ENCODE measurements around the gene IRS2.

Gene IRS2

DNA sequence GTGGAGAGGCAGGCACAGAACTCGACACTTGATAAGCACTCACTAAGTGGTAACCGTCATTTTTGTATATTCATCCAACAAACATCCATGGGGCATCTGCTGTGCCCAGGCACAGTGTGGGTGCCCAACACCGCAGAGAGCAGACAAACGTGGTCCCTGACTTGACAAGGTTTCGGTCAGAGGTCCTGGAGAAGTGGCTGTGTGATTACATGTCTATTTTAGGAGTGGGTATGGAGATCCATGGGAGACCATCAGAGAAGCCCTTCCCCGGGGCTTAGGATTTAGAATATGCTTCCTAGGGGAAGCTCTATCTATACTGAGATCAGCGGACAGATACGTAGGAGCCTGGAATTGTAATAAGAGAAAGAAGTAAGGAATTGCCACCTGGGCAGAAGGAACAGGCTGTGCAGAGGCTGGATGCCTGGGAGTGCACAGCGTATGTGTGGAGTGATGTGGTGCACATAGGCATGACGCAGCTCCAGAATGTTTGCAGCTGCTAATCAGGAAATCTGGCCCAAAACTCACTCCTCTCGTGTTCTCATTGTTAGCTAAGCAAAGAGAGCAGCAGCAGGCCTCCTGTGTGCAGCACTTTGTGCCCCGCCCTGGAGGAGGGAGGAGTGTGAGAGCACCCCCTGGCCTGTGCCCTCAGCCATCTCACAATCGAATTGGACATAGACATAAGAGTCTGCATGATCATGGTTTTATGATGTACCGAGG is 23.0 kb upstream of the IRS2 start:
- peak; percentile 47 for DNase-seq (ENCODE audit: low read depth)
- no peak overlapping the region for H3K4me3 ChIP-seq (ENCODE audit: low read depth, low read length)

- DNase-seq (ENCODE audit: low read depth) = no peak
- no peak overlapping the region for H3K4me3 ChIP-seq (ENCODE audit: low read depth, low read length)
Observed at GRCh38 chr13:109807345-109807744, 21.0 kb upstream of the IRS2 start.

DNA sequence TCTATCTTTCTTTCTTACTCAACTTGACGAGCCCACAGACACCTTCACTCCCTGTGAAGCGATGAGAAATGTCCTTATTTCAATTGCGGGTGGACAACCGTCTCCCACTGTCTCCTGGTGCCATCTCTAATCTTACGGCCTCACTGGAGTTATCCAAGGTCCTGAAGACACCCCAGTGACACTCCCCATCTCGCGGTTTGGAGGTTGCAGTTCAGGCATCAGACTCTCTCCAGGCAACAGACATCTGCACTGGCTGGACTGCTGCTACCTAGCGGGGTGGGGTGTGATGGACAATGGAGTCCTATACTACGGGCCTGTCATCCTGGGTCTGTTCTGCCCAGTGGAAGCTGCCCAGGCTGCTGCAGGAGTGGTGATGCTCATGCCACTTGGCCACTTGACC is 18.3 kb upstream of the IRS2 start:
- no peak overlapping the region for H3K4me3 ChIP-seq (ENCODE audit: low read depth, low read length)

GRCh38 chr13:109803825-109804224 is 17.4 kb upstream of the IRS2 start:
- H3K4me3 ChIP-seq (ENCODE audit: low read depth, low read length) = no peak overlapping the region
- no peak for DNase-seq (ENCODE audit: low read depth)

More for the DNA sequence above, 18.3 kb upstream of the IRS2 start:
- DNase-seq (ENCODE audit: low read depth) = no peak

- no peak for DNase-seq (ENCODE audit: low read depth)
- no peak overlapping the region for H3K4me3 ChIP-seq (ENCODE audit: low read depth, low read length)
Observed at GRCh38 chr13:109802936-109803335, 16.6 kb upstream of the IRS2 start.

- no peak overlapping the region for H3K4me3 ChIP-seq (ENCODE audit: low read depth, low read length)
- DNase-seq (ENCODE audit: low read depth) = no peak
Observed at GRCh38 chr13:109795011-109795410, 8.6 kb upstream of the IRS2 start.

DNA sequence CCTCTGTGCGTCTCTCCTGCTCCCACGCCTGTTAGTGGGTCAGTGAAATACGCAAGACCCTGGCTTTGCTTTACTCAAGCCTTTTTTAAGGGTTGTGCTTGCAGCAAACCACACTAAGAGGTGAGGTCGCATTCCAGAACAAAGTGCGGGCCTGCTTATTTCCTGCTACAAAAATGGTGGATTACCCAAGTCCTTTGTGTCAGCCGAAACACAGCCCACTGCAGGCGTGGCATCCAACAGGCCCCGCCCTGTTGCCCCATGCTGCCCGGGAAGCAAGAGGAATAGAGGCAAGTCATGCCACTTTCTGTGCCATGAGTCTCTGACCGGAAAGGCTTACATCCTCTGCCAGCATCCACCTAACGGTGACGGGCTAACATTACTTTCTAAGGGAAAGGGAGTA is 7.7 kb upstream of the IRS2 start:
- no peak for DNase-seq (ENCODE audit: low read depth)

DNA sequence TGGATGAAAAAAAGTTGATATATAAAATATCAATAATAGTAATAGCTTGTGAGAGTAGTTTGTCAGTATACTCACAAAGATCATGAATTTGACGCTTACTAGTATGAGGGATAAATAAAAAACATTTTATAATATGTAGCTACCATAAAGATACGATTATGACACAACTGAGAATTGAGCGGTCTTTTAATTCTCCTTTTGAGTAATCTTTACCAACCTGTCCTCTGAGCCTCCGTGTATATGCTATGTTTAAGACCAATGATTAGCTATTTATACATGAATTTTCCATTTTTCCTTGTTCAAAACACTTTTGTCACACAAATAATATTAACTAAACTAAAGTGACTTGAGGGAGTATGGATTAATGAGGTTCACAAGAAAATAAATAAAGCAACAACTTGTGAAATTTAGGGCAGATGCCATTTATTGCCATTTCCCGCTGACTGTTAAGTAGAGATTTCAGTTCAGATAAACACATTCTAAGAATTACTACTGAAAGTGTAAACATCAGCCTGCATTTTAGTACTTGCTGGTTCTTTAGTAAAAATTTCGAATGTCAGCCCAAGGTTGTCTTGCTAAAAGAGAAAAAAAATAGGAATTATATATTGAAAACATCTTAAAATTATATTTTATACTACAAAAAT is 6.2 kb upstream of the IRS2 start:
- H3K4me3 ChIP-seq (ENCODE audit: low read depth, low read length) = no peak overlapping the region
- no peak for DNase-seq (ENCODE audit: low read depth)

More for the DNA sequence above, 7.7 kb upstream of the IRS2 start:
- H3K4me3 ChIP-seq (ENCODE audit: low read depth, low read length) = no peak overlapping the region

GRCh38 chr13:109790942-109791605 is 4.7 kb upstream of the IRS2 start:
- H3K4me3 ChIP-seq (ENCODE audit: low read depth, low read length) = no peak overlapping the region
- no peak for DNase-seq (ENCODE audit: low read depth)

- no peak for DNase-seq (ENCODE audit: low read depth)
- H3K4me3 ChIP-seq (ENCODE audit: low read depth, low read length) = no peak overlapping the region
Observed at GRCh38 chr13:109790086-109790485, 3.7 kb upstream of the IRS2 start.

- no peak overlapping the region for H3K4me3 ChIP-seq (ENCODE audit: low read depth, low read length)
- no peak for DNase-seq (ENCODE audit: low read depth)
Observed at GRCh38 chr13:109789262-109789661, 2.9 kb upstream of the IRS2 start.

DNA sequence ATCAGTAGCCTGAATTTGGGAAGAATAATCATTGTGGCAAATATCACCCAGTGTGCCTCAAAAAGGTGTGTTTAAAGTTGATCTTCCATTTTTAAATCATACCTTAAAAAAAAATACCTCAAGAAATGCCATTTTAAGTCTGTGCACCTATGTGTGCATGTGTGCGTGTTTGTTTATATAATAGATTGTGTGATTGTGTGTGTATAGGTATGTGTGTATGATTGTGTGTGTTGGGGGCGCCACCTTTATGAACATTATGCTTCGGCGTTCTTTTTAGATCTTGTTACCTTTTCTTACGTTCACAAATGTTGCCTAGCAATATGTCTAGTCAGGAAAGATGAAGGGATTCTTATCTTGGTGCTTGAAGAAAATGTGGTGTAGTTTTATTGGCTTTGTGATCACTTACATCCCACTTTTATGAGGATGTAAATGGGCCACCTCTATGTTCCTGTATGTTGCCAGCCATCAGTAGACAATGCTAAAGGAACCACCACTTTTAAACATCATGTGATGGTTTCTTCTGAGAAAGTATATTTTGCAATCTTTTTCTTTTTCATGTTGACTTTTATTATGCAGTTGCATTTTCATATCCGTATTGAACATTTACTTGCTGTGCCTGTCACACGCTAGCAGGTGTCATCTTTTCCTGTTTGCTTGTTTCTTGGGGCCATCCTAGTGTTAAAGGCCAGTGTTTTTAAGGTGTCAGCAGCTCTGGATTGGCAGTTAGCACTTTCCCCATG is 2.2 kb upstream of the IRS2 start:
- no peak overlapping the region for H3K4me3 ChIP-seq (ENCODE audit: low read depth, low read length)
- no peak for DNase-seq (ENCODE audit: low read depth)

DNA sequence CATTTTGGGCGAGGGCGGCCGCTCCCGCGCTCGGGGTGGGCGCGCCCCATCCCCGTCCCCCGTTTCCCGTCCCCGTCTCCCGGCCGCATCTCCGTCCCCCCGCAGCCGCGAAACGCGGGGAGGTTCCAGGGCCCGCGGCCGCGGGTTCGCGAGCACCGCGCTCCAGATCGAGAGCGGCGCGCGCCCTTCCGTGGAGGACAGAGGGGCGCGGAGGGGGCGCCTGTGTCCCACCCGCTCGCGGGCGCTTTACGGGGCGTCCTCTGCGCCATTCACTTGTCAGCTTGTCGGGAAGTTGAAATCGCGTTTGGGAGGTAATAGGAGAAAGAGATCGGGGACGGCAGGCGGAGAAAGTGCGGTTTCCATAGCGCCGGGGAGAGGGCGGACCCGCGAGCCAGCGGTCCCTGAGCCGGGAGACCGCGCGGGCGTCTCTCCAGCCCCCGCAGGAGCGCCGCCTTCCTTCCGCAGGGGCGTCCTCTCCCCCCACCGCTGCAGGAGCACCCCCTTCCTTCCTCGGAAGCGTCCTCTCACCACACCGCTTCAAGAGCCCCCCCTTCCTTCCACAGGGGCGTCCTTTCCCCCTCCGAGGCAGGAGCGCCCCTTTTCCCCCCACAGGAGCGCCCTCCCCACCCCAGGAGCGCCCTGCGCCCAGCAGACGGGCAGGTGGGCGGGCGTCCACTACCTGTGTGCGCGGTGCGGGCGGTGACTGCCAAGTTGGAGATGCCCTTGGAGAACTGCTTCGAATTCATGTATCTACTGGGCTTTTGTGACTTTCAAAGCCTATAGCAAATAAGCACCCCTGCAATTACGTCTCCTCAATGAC is 962 bp upstream of the IRS2 start:
- H3K4me3 ChIP-seq (ENCODE audit: low read depth, low read length) = peak overlapping the region; percentile 79
- no peak for DNase-seq (ENCODE audit: low read depth)

DNA sequence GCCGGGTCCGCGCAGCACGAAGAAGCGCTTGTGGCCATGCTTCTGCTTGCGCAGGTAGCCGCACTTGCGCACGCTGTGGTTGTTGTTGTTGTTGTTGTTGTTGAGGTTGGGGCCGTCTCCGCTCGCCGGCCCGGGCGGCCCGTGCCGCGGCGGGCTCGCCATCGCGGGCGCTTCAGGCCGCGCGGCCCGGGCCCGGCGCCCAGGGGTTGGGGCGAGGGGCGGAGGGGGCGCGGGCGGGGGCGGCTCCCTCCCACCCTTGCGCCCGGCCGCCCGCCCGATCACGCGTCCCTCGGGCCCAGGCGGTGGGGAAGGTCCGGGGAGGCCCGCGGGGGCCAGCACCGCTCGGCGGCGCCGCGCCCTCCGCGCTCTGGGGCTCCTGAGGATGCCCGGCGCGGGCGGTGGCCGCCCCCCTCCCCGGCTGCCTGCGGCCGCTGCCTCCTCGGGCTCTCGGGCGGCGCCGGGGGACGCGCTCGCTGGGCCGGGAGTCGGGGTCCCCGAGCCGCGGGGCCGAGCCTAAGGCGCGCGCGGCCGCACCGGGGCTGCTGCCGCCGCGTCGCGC is 412 bp downstream of the IRS2 start:
- peak overlapping the region; percentile 79 for H3K4me3 ChIP-seq (ENCODE audit: low read depth, low read length)
- no peak for DNase-seq (ENCODE audit: low read depth)

GRCh38 chr13:109785141-109785891 is 1.1 kb downstream of the IRS2 start:
- no peak for DNase-seq (ENCODE audit: low read depth)
- peak overlapping the region; percentile 79 for H3K4me3 ChIP-seq (ENCODE audit: low read depth, low read length)

DNA sequence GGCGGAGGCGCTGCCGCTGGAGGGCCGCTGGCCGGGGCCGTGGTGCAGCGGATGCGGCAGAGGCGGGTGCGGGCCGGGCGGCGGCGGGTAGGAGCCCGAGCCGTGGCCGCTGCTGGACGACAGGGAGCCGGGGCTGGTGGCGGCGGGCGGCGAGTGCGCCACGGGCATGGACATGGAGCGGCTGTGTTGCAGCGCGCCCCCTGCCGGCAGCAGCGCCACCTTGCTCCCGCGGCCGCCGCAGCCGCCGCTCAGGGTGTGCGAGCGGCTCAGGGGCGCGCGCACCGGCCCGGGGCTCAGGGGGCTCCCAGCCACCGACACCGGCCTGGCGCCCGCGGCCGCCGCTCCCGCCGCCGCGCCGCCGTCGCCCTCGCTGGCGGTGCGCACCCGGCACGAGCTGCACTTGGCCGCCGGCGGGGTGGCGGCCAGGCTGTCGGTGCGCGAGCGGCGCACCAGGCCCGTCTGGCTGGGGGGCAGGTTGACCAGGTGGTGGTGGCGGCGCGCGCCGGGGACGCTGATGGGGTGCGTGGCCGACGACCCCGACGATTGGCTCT is 1.7 kb downstream of the IRS2 start:
- peak overlapping the region; percentile 79 for H3K4me3 ChIP-seq (ENCODE audit: low read depth, low read length)
- no peak for DNase-seq (ENCODE audit: low read depth)

- no peak for DNase-seq (ENCODE audit: low read depth)
- peak overlapping the region; percentile 48 for H3K4me3 ChIP-seq (ENCODE audit: low read depth, low read length)
Observed at GRCh38 chr13:109783815-109784589, 2.4 kb downstream of the IRS2 start.

Measured in skeletal muscle cell (primary cell).